HTR-8/SVneo (cell line): ENCODE measurements around the gene LRIF1.
A peak's percentile ranks its signal among the peaks of the same experiment; 100 is the strongest.
"Not testable (repeated sequence)": the region's sequence is repeated elsewhere in the genome, so short reads cannot be mapped to it uniquely, and the experiment has no call there.

Experiments
- DNase-seq: peaks from one replicate; pipeline ENCODE4 v3.0.0; 2011; ENCODE audit warnings: low spot score, mixed read lengths; ENCODE audit not compliant: insufficient read length
- FAIRE-seq: peaks from 2 replicates; lab custom pipeline; 2011; peaks lifted over from hg19 to GRCh38; lab: Jason Lieb, UNC

Gene LRIF1

GRCh38 chr1:110963691-110964454 lies at the start of gene LRIF1:
TSS of gene LRIF1 (minus strand) at chr1:110963922. CDS start at chr1:110963688, 234 bp downstream.
- peak; percentile 82 for DNase-seq
- FAIRE-seq, result no peak

- FAIRE-seq, result no peak
- no peak for DNase-seq
Measured at GRCh38 chr1:111008031-111008430, 44.3 kb upstream of the LRIF1 start.

- DNase-seq, result no peak
Measured at GRCh38 chr1:111006556-111006955, 42.8 kb upstream of the LRIF1 start.

GRCh38 chr1:110999607-111000006 lies 35.9 kb upstream of the LRIF1 start:
- not testable (repeated sequence) for DNase-seq, FAIRE-seq

More at GRCh38 chr1:111006556-111006955, 42.8 kb upstream of the LRIF1 start:
- FAIRE-seq, result no peak

GRCh38 chr1:110992329-110992728 lies 28.6 kb upstream of the LRIF1 start:
- not testable (repeated sequence) for FAIRE-seq, DNase-seq

- FAIRE-seq, DNase-seq: not testable (repeated sequence)
Measured at GRCh38 chr1:110991295-110991694, 27.6 kb upstream of the LRIF1 start.

GRCh38 chr1:110990541-110990940 lies 26.8 kb upstream of the LRIF1 start:
- no peak for DNase-seq
- no peak for FAIRE-seq

GRCh38 chr1:110986407-110986891 lies 22.7 kb upstream of the LRIF1 start:
- DNase-seq (no peak), FAIRE-seq (no peak)

- no peak for FAIRE-seq
Measured at GRCh38 chr1:110982320-110982719, 18.6 kb upstream of the LRIF1 start.

GRCh38 chr1:110979154-110979553 lies 15.4 kb upstream of the LRIF1 start:
- no peak for FAIRE-seq
- DNase-seq, result no peak

More at GRCh38 chr1:110982320-110982719, 18.6 kb upstream of the LRIF1 start:
- no peak for DNase-seq

GRCh38 chr1:110976089-110976488 lies 12.4 kb upstream of the LRIF1 start:
- no peak for DNase-seq
- no peak for FAIRE-seq

GRCh38 chr1:110975265-110975664 lies 11.5 kb upstream of the LRIF1 start:
- DNase-seq (no peak), FAIRE-seq (no peak)

GRCh38 chr1:110967256-110967655 lies 3.5 kb upstream of the LRIF1 start:
- FAIRE-seq (no peak), DNase-seq (no peak)

GRCh38 chr1:110964455-110964903 lies 757 bp upstream of the LRIF1 start:
- DNase-seq (no peak), FAIRE-seq (no peak)

- DNase-seq (peak; percentile 17), FAIRE-seq (no peak)
Measured at GRCh38 chr1:110962892-110963690, 631 bp downstream of the LRIF1 start.

GRCh38 chr1:110961902-110962301 lies 1.8 kb downstream of the LRIF1 start:
- no peak for FAIRE-seq
- no peak for DNase-seq

- FAIRE-seq (no peak), DNase-seq (no peak)
Measured at GRCh38 chr1:110960777-110961420, 2.8 kb downstream of the LRIF1 start.

GRCh38 chr1:110957798-110958197 lies 5.9 kb downstream of the LRIF1 start:
- DNase-seq (no peak), FAIRE-seq (no peak)

GRCh38 chr1:110956586-110956985 lies 7.1 kb downstream of the LRIF1 start:
- no peak for DNase-seq
- no peak for FAIRE-seq

- DNase-seq (no peak), FAIRE-seq (no peak)
Measured at GRCh38 chr1:110953031-110953430, 10.7 kb downstream of the LRIF1 start.
